Fibroblast of peridontal ligament (primary cell): ENCODE measurements around the gene CYS1.
"Not testable (repeated sequence)": the region's sequence is repeated elsewhere in the genome, so short reads cannot be mapped to it uniquely, and the experiment has no call there.

Source experiments
- DNase-seq: peaks from one replicate; pipeline ENCODE4 v3.0.0-alpha.2; 2010; ENCODE audit errors: extremely low read depth

CYS1 gene

GRCh38 chr2:10030798-10031197 is 49.4 kb downstream of the CYS1 start:
- DNase-seq, result not testable (repeated sequence)

- no peak for DNase-seq
Measured at GRCh38 chr2:10030311-10030736, 49.9 kb downstream of the CYS1 start.

GRCh38 chr2:10029875-10030223 is 50.4 kb downstream of the CYS1 start:
- DNase-seq, result no peak

- DNase-seq, result no peak
Measured at GRCh38 chr2:10028988-10029874, 51.0 kb downstream of the CYS1 start.

GRCh38 chr2:10028407-10028987 is 51.7 kb downstream of the CYS1 start:
- no peak for DNase-seq

GRCh38 chr2:10027660-10028330 is 52.4 kb downstream of the CYS1 start:
- DNase-seq, result no peak

- no peak for DNase-seq
Measured at GRCh38 chr2:10026940-10027569, 53.2 kb downstream of the CYS1 start.

GRCh38 chr2:10022966-10023662 is 57.1 kb downstream of the CYS1 start:
- no peak for DNase-seq

- DNase-seq, result no peak
Measured at GRCh38 chr2:10022445-10022844, 57.8 kb downstream of the CYS1 start.

GRCh38 chr2:10022041-10022421 is 58.2 kb downstream of the CYS1 start:
- DNase-seq, result no peak

GRCh38 chr2:10019602-10020400 is 60.4 kb downstream of the CYS1 start:
- DNase-seq, result no peak

- no peak for DNase-seq
Measured at GRCh38 chr2:10019174-10019573, 61.0 kb downstream of the CYS1 start.

GRCh38 chr2:10017313-10017941 is 62.8 kb downstream of the CYS1 start:
- no peak for DNase-seq

GRCh38 chr2:10016802-10017258 is 63.4 kb downstream of the CYS1 start:
- no peak for DNase-seq

- DNase-seq, result no peak
Measured at GRCh38 chr2:10016001-10016801, 64.0 kb downstream of the CYS1 start.

- not testable (repeated sequence) for DNase-seq
Measured at GRCh38 chr2:10015376-10015989, 64.7 kb downstream of the CYS1 start.

GRCh38 chr2:10014418-10015190 is 65.6 kb downstream of the CYS1 start:
- DNase-seq, result no peak
